ENCODE measurements around the gene JKAMP.

The JKAMP gene

DNA sequence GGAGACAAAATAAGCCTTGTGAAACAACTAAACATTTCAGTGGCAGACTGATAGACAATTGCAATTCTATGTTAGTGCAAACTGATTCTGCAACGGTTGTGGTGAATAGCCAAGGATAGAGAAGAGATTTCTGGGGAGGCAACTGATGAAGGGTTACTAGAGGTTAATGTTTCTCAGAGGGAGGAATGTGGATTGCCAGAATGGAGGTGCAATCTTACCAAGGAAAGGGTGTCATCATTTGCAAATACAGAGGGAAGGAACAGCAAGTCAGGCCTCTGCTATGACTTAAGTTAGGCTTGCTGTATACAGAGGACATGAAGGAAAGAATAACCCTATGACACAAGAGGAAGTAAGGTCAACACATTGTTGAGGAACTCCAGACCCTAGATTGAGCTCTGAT lies 56.5 kb downstream of the JKAMP start:
- DNase-seq (ENCODE audit: low read depth) = no peak

DNA sequence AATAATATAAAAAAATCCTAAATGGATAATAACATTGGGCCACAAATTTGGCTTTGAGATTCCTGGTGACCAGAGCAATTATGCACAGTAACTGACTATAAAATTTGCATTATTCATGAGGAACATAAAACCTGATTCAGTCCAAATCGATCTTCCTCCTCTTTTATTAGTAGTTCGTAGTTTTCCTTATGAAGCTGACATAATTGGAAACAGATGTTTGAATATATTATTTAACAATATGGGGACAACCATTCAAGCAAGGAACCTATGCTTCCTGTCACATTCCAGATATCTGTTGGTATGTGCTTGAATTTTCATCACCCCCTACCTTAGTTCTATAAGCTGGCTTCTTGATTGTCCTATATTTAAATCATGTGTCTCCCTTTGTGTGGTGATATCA lies 57.4 kb downstream of the JKAMP start:
- DNase-seq (ENCODE audit: low read depth) = no peak

DNA sequence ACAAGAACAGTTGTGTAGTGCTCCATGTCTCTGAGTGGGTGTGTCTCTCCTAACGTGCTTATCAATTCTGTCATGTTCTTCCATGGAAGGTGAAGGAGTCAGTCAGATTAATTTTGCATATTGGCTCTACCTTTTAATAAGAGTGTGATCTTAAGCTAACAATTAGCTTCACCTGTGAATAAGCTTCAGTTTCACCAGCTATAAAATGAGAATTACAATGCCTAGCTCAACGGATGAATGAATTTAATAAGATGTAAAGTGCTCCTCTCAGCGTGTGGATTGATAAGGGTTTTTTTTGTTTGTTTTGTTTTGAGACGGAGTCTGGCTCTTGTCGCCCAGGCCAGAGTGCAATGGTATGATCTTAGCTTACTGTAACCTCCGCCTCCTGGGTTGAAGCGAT lies 59.6 kb downstream of the JKAMP start:
- no peak for DNase-seq (ENCODE audit: low read depth)

DNA sequence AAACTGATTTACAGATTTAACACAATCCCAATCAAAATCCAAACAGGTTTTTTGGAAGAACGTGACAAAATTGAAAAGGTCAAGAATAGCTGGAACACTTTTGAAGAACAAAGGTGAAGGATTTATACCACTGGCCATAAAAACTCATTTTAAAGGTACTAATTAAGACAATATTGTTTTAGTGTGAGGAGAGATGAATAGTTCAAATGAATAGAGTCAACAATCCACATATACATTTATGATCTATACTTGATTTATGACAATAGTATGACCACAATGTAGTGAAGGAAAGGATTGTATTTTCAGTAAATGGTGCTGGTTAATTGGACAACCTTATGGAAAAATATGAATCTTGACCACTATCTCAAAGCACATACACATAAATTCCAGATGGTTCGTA lies 63.0 kb downstream of the JKAMP start:
- no peak for DNase-seq (ENCODE audit: low read depth)

All from activated T-cell treated with anti-CD3 and anti-CD28 coated beads for 1 hour (primary cell).